HepG2 (cell line): ENCODE measurements around the gene ARHGAP31. TPM values are rescaled to one million over a fixed set of nuclear protein-coding genes. Genes with fewer than 3 reads are reported as not detected.

ENCODE experiments used
- ATAC-seq: fragments of 200-7000 bp; cut with Tn5 transposase; 3 replicates; pipeline ENCODE4 v1.9.1; 2020; ENCODE audit warnings: mild to moderate bottlenecking, moderate library complexity
- BruUV-seq: library from RNA; stranded (reverse); fragments of 400-500 nt; replicated peaks from 2 replicates; lab custom pipeline; 2021; lab: Mats Ljungman, UMichigan
- CTCF ChIA-PET: fragments of 300-600 bp; formaldehyde crosslinking; extraction: SDS; loops from one replicate; lab custom pipeline; 2021; ENCODE audit warnings: low total read pairs, inconsistent platforms, low intra/inter-chr PET ratio; lab: Yijun Ruan, JAX
- POLR2A ChIA-PET: fragments of 350-600 bp; sonication (Branson Sonifier 250); formaldehyde crosslinking; loops from one replicate; lab custom pipeline; 2020; ENCODE audit warnings: antibody characterized with exemption, inconsistent platforms; lab: Yijun Ruan, JAX
- DNase-seq: peaks from one replicate; pipeline ENCODE4 v3.0.0-alpha.2; 2015; ENCODE audit warnings: low spot score
- FAIRE-seq: peaks from 3 replicates; lab custom pipeline; 2011; peaks lifted over from hg19 to GRCh38; lab: Jason Lieb, UNC
- H2AFZ ChIP-seq: one replicate; pipeline ENCODE4 v1.6.1; 2011; ENCODE audit warnings: low read length, inconsistent platforms
- H3K27ac ChIP-seq: fragments of 300-600 bp; 3 replicates; pipeline ENCODE4 v1.8.0; 2011; ENCODE audit warnings: mixed run types, mild to moderate bottlenecking, mixed read lengths, low read length, inconsistent platforms; ENCODE audit not compliant: insufficient read depth; ENCODE audit errors: extremely low read length
- H3K27me3 ChIP-seq, 2 experiments: fragments of 200-600 bp in 1 of 2; 2 replicates in 1 of 2; 3 replicates in 1 of 2; pipeline versions ENCODE4 v1.6.0 to v1.8.0; 2011; ENCODE audit warnings: low read length in 2 of 2, mild to moderate bottlenecking in 2 of 2, moderate library complexity in 2 of 2, inconsistent platforms in 1 of 2; ENCODE audit not compliant: insufficient read depth in 2 of 2, control insufficient read depth in 1 of 2
- H3K36me3 ChIP-seq, 2 experiments: fragments of 200-600 bp in 1 of 2; replicated peaks in 1 of 2; 2 replicates in 1 of 2; 3 replicates in 1 of 2; pipeline versions ENCODE4 v1.5.1 to v1.8.0; 2011; ENCODE audit warnings: low read length in 2 of 2, inconsistent platforms in 1 of 2; ENCODE audit not compliant: insufficient read depth in 2 of 2, control insufficient read depth in 1 of 2
- H3K4me1 ChIP-seq: 2 replicates; pipeline ENCODE4 v1.5.1; 2012; ENCODE audit warnings: low read length, inconsistent platforms; ENCODE audit not compliant: insufficient read depth
- H3K4me2 ChIP-seq: 2 replicates; pipeline ENCODE4 v1.6.0; 2011; ENCODE audit warnings: low read depth, low read length, inconsistent platforms
- H3K4me3 ChIP-seq, 3 experiments: fragments of 200-600 bp in 1 of 3; sonication (generic), shearing (Covaris generic) in 1 of 3; replicated peaks in 1 of 3; 2 replicates each; pipeline ENCODE4 v1.5.1; 2011 to 2016; ENCODE audit warnings: low read length in 3 of 3, inconsistent platforms in 2 of 3, low read depth in 2 of 3, mild to moderate bottlenecking in 2 of 3, control low read depth in 1 of 3, mixed read lengths in 1 of 3; ENCODE audit not compliant: insufficient read depth in 1 of 3
- H3K79me2 ChIP-seq: one replicate; pipeline ENCODE4 v1.6.1; 2011; ENCODE audit warnings: low read length, inconsistent platforms; ENCODE audit not compliant: insufficient read depth
- H3K9ac ChIP-seq: 2 replicates; pipeline ENCODE4 v1.6.0; 2011; ENCODE audit warnings: mild to moderate bottlenecking, low read depth, low read length, inconsistent platforms; ENCODE audit not compliant: insufficient read depth
- H3K9me3 ChIP-seq: 2 replicates; pipeline ENCODE4 v1.5.1; 2012; ENCODE audit warnings: mild to moderate bottlenecking, low read length
- H4K20me1 ChIP-seq: 2 replicates; pipeline ENCODE4 v1.6.0; 2011; ENCODE audit warnings: inconsistent platforms, mild to moderate bottlenecking, low read length, moderate library complexity; ENCODE audit not compliant: insufficient read depth
- CTCF ChIP-seq: sonication (generic); formaldehyde crosslinking; IDR thresholded peaks from 2 replicates; pipeline ENCODE4 v1.5.0; 2020; ENCODE audit warnings: mild to moderate bottlenecking, missing genetic modification reagents, moderate library complexity
- USF2 ChIP-seq, 2 experiments: sonication (generic) in 1 of 2; formaldehyde crosslinking in 1 of 2; IDR thresholded peaks; 2 replicates each; pipeline versions ENCODE4 v1.5.1 to v1.6.1; 2011 to 2020; ENCODE audit warnings: borderline replicate concordance in 1 of 2, low read depth in 1 of 2, low read length in 1 of 2, mild to moderate bottlenecking in 1 of 2, missing genetic modification reagents in 1 of 2, moderate library complexity in 1 of 2
- ZFP41 ChIP-seq: sonication (generic); formaldehyde crosslinking; IDR thresholded peaks from 2 replicates; pipeline ENCODE4 v1.4.0; 2020; ENCODE audit warnings: mild to moderate bottlenecking, missing genetic modification reagents, borderline replicate concordance
- ZNF253 ChIP-seq: sonication (generic); formaldehyde crosslinking; IDR thresholded peaks from 2 replicates; pipeline ENCODE4 v1.8.0; 2022; ENCODE audit warnings: mild to moderate bottlenecking, missing genetic modification reagents, borderline replicate concordance
- ZSCAN29 ChIP-seq: sonication (generic); formaldehyde crosslinking; conservative IDR thresholded peaks from 2 replicates; pipeline ENCODE4 v1.4.0; 2020; ENCODE audit warnings: mild to moderate bottlenecking, missing genetic modification reagents
- WGBS: methylation state at CpG from one replicate; pipeline ENCODE4 v1.1.6; 2017; ENCODE audit warnings: low lambda C conversion rate; 5-methylcytosine and 5-hydroxymethylcytosine counted together
- in situ Hi-C: cut with HindIII; loops from 2 replicates; pipeline ENCODE4 v1.10.0; 2017; ENCODE audit warnings: low pct_unique_long_range_greater_than_20kb; ENCODE audit not compliant: extremely low pct_ligation_motif_present
- intact Hi-C: fragments of 100-400 bp; cut with micrococcal nuclease; formaldehyde crosslinking; loops from one replicate; pipeline ENCODE4 v1.10.0; 2022; ENCODE audit not compliant: unreplicated experiment
- polyA plus RNA-seq, 8 experiments: library from polyadenylated mRNA; depleted of rRNA in 3 of 8; stranded (reverse) in 7 of 8; unstranded in 1 of 8; fragments of >200 nt; fragmentation: Illumina TruSeq in 4 of 8; extraction: Trizol in 4 of 8; gene quantifications; 2 replicates each; pipeline versions ENCODE4 v1.2.1 to v1.2.3, GENCODE V29; 2011 to 2016; ENCODE audit warnings: low read depth in 4 of 8, missing spikeins in 1 of 8, mixed read lengths in 1 of 8; ENCODE audit not compliant: insufficient read depth in 1 of 8
- total RNA-seq, 5 experiments: library from RNA; depleted of rRNA; stranded (reverse); fragments of >200 nt; fragmentation: Illumina TruSeq; extraction: Trizol; gene quantifications; 2 replicates each; pipeline ENCODE4 v1.2.3, GENCODE V29; 2016; ENCODE audit warnings: low read depth in 1 of 5
- TF ChIP-seq, protein P1 (sequence below): sonication (generic); formaldehyde crosslinking; IDR thresholded peaks from 2 replicates; pipeline ENCODE4 v1.5.1; 2020; ENCODE audit warnings: mild to moderate bottlenecking, missing genetic modification reagents
- TF ChIP-seq, protein P2 (sequence below): sonication (generic); formaldehyde crosslinking; IDR thresholded peaks from 2 replicates; pipeline ENCODE4 v1.4.0; 2020; ENCODE audit warnings: mild to moderate bottlenecking, missing genetic modification reagents, borderline replicate concordance

The ARHGAP31 gene
- total and polyA plus RNA-seq, 2 of the 13 experiments (the other 11 are each of a cell fraction or from before 2014, with no cell fraction given) = not detected

- BruUV-seq = no TSS peak
- intact Hi-C loops (no loop called here), in situ Hi-C loops (no loop called here)
- Histone ChIP-seq H3K4me2 (no peak overlapping the region), H3K27me3 (no peaks in the 10 kb centered on the region), H3K4me1 (no peaks in the 10 kb centered on the region), H3K9me3 (no peaks in the 10 kb centered on the region), H3K79me2 (no peaks in the 10 kb centered on the region), H3K27ac (no peak overlapping the region), H3K36me3 (no peaks in the 10 kb centered on the region), H3K4me3 (no peak overlapping the region), H3K9ac (no peak overlapping the region), H2AFZ (no peak overlapping the region), H4K20me1 (no peaks in the 10 kb centered on the region)
- ATAC-seq (no peak), FAIRE-seq (no peak), DNase-seq (no peak)
- TF ChIP-seq ZNF253 (CRISPR knock-in tag) = no peak
- TF ChIP-seq CTCF (CRISPR knock-in tag) = 0 out of 2 replicates have a peak, but pooled peaks have one; percentile 11
- ChIA-PET POLR2A (no interaction called here), CTCF (no interaction called here)
- WGBS = 74% methylated on average over 8 of the region's 8 CpGs
Observed at GRCh38 chr3:119388577-119388976, 94.4 kb downstream of the ARHGAP31 start.

- Histone ChIP-seq H3K79me2 (no peaks in the 10 kb centered on the region), H3K9me3 (no peaks in the 10 kb centered on the region), H3K4me2 (no peak overlapping the region), H3K4me3 (no peak overlapping the region), H3K27ac (no peak overlapping the region), H3K9ac (no peak overlapping the region), H4K20me1 (no peaks in the 10 kb centered on the region), H3K36me3 (no peaks in the 10 kb centered on the region), H2AFZ (no peak overlapping the region), H3K27me3 (no peaks in the 10 kb centered on the region), H3K4me1 (no peaks in the 10 kb centered on the region)
- ChIA-PET CTCF (no interaction called here), POLR2A (no interaction called here)
- in situ Hi-C loops = no loop called here
- no TSS peak for BruUV-seq
- intact Hi-C loops = no loop called here
- ATAC-seq (no peak), DNase-seq (no peak), FAIRE-seq (no peak)
- WGBS = 28% methylated on average over 1 of the region's 2 CpGs
- TF ChIP-seq, protein P1, sequence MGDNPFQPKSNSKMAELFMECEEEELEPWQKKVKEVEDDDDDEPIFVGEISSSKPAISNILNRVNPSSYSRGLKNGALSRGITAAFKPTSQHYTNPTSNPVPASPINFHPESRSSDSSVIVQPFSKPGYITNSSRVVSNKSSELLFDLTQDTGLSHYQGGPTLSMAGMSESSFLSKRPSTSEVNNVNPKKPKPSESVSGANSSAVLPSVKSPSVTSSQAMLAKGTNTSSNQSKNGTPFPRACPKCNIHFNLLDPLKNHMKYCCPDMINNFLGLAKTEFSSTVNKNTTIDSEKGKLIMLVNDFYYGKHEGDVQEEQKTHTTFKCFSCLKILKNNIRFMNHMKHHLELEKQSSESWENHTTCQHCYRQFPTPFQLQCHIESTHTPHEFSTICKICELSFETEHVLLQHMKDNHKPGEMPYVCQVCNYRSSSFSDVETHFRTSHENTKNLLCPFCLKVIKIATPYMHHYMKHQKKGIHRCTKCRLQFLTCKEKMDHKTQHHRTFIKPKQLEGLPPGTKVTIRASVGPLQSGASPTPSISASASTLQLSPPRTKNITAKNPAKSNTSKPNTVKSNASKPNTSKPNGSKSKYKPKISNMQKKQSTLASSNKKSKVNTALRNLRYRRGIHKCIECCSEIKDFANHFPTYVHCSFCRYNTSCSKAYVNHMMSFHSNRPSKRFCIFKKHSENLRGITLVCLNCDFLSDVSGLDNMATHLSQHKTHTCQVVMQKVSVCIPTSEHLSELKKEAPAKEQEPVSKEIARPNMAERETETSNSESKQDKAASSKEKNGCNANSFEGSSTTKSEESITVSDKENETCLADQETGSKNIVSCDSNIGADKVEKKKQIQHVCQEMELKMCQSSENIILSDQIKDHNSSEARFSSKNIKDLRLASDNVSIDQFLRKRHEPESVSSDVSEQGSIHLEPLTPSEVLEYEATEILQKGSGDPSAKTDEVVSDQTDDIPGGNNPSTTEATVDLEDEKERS (CRISPR knock-in tag) = no peak
- TF ChIP-seq USF2 (IDR thresholded peaks at IDR 0.05; ENCODE audit: low read depth, low read length) (no peak), USF2 (CRISPR knock-in tag; IDR thresholded peaks at IDR 0.05; ENCODE audit: borderline replicate concordance) (no peak), ZFP41 (CRISPR knock-in tag) (no peak), ZSCAN29 (CRISPR knock-in tag) (no peak)
- TF ChIP-seq, protein P2, sequence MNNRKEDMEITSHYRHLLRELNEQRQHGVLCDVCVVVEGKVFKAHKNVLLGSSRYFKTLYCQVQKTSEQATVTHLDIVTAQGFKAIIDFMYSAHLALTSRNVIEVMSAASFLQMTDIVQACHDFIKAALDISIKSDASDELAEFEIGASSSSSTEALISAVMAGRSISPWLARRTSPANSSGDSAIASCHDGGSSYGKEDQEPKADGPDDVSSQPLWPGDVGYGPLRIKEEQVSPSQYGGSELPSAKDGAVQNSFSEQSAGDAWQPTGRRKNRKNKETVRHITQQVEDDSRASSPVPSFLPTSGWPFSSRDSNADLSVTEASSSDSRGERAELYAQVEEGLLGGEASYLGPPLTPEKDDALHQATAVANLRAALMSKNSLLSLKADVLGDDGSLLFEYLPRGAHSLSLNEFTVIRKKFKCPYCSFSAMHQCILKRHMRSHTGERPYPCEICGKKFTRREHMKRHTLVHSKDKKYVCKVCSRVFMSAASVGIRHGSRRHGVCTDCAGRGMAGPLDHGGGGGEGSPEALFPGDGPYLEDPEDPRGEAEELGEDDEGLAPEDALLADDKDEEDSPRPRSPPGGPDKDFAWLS (CRISPR knock-in tag) = no peak
Observed at GRCh38 chr3:119395923-119396358, 101.8 kb downstream of the ARHGAP31 start.
